Measurements from ENCODE around the gene ERVH48-1. TPM values are rescaled to one million over a fixed set of nuclear protein-coding genes. Genes with fewer than 3 reads are reported as not detected.

Gene ERVH48-1
- 14.7 to 26.6 TPM (median 26.1 TPM) in 3 replicates for total RNA-seq (2021)
- percentile 85 among the genes with signal in this experiment for Bru-seq, nascent RNA
- long read RNA-seq, experiment 1, transcript ERVH48-1-202 (1 exons, 2,094 nt): minor isoform, 7 of 63 reads
- long read RNA-seq, experiment 1, transcript ERVH48-1-201 (2 exons, 2,790 nt): major isoform, 55 of 63 reads
- long read RNA-seq, experiment 1, partial matches to known transcripts: 0 of 63 reads
- long read RNA-seq, experiment 1, other reads (novel, unspliced or antisense): 1 of 63 reads
- long read RNA-seq, experiment 2, transcript ERVH48-1-201 (2 exons, 2,790 nt): major isoform, 16 of 30 reads
- long read RNA-seq, experiment 2, transcript ERVH48-1-202 (1 exons, 2,094 nt): minor isoform, 7 of 30 reads
- long read RNA-seq, experiment 2, partial matches to known transcripts: 0 of 30 reads
- long read RNA-seq, experiment 2, other reads (novel, unspliced or antisense): 7 of 30 reads
- long read RNA-seq, experiment 3, transcript ERVH48-1-201 (2 exons, 2,790 nt): major isoform, 5 of 7 reads
- long read RNA-seq, experiment 3, partial matches to known transcripts: 0 of 7 reads
- long read RNA-seq, experiment 3, other reads (novel, unspliced or antisense): 2 of 7 reads

DNA sequence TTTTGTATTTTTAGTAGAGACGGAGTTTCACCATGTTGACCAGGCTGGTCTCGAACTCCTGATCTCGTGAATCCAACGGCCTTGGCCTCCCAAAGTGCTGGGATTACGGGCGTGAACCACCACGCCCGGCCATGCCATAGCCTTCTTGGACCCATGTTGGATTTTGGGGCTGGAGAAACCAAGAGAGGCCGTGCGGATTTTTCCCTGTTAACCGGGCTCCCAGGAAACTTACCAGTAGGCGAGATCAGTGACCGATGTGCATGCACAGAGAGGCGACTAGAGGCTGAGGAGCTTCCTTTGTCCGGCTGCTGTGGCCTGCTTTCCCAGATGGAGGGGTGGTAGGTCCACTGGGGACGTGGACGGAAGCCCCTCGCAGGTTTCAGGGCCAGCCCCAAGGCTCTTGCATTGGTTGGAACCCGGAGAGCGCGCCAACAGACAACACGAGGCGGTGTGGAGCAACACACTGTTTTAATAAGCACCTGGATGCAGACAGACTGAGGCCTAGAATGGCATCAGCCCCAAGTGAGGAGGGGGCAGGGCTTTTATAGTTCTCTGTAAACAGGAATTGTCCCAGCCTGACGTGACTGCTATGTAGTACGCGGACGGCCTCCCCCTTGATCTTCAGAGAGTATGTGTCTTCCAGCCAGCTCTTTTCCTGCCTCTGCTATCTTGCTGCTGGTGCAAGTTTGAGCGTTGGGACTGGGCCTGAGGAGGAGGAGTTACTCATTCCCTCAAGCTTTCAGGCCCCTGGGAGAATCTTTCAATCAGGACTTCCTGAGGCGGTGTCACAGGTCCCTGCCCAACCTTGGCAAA, at the start of gene ERVH48-1:
ERVH48-1 (minus strand) TSS at position 517 of the 813 bp plus-strand sequence. CDS start 6,624 bp downstream, outside the sequence.
- Mint-ChIP-seq H3K36me3 (peaks cover 4% of the 10 kb centered on the region), H3K4me3 (peak within 1 kb of the TSS; percentile 66), H3K4me1 (peaks cover 50% of the 10 kb centered on the region), H3K27me3 (ENCODE audit: low read depth) (no peaks in the 10 kb centered on the region), H3K9me3 (no peaks in the 10 kb centered on the region), H3K27ac (peak within 1 kb of the TSS; percentile 99)
- ATAC-seq (peak; percentile 4), DNase-seq (ENCODE audit: low spot score) (peak; percentile 32)
- TF ChIP-seq NFATC4 (CRISPR knock-in tag; IDR thresholded peaks at IDR 0.05): no peak
- TF ChIP-seq ZNF232 (CRISPR knock-in tag; IDR thresholded peaks at IDR 0.05): no peak
- TF ChIP-seq, protein P1, sequence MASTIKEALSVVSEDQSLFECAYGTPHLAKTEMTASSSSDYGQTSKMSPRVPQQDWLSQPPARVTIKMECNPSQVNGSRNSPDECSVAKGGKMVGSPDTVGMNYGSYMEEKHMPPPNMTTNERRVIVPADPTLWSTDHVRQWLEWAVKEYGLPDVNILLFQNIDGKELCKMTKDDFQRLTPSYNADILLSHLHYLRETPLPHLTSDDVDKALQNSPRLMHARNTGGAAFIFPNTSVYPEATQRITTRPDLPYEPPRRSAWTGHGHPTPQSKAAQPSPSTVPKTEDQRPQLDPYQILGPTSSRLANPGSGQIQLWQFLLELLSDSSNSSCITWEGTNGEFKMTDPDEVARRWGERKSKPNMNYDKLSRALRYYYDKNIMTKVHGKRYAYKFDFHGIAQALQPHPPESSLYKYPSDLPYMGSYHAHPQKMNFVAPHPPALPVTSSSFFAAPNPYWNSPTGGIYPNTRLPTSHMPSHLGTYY (CRISPR knock-in tag; IDR thresholded peaks at IDR 0.05): no peak
- TF ChIP-seq RORB (CRISPR knock-in tag; IDR thresholded peaks at IDR 0.05): no peak
- TF ChIP-seq PRRX2 (CRISPR knock-in tag; IDR thresholded peaks at IDR 0.05): no peak
- no peak for TF ChIP-seq ARID4B (CRISPR knock-in tag; IDR thresholded peaks at IDR 0.05; ENCODE audit: borderline replicate concordance)
- TF ChIP-seq CREB1 (CRISPR knock-in tag; IDR thresholded peaks at IDR 0.05): no peak
- no peak for TF ChIP-seq ZNF396 (CRISPR knock-in tag; IDR thresholded peaks at IDR 0.05; ENCODE audit: borderline replicate concordance)
- no peak for TF ChIP-seq FOXK1 (CRISPR knock-in tag; IDR thresholded peaks at IDR 0.05)
- no peak for TF ChIP-seq ZNF671 (CRISPR knock-in tag; IDR thresholded peaks at IDR 0.05)
- TF ChIP-seq SMAD4 (CRISPR knock-in tag; IDR thresholded peaks at IDR 0.05): no peak
- TF ChIP-seq FOXP1 (CRISPR knock-in tag; IDR thresholded peaks at IDR 0.05; ENCODE audit: borderline replicate concordance): no peak
- TF ChIP-seq ZNF423 (CRISPR knock-in tag; IDR thresholded peaks at IDR 0.05): no peak
- TF ChIP-seq CBFB (CRISPR knock-in tag; IDR thresholded peaks at IDR 0.05; ENCODE audit: low read depth): no peak
- TF ChIP-seq ZNF121 (CRISPR knock-in tag; IDR thresholded peaks at IDR 0.05): no peak
- no peak for TF ChIP-seq ZNF219 (CRISPR knock-in tag; IDR thresholded peaks at IDR 0.05; ENCODE audit: borderline replicate concordance)
- no peak for TF ChIP-seq ETV6 (CRISPR knock-in tag; IDR thresholded peaks at IDR 0.05)
- TF ChIP-seq MXD4 (CRISPR knock-in tag; IDR thresholded peaks at IDR 0.05; ENCODE audit: borderline replicate concordance): no peak
- TF ChIP-seq GABPB1 (CRISPR knock-in tag; IDR thresholded peaks at IDR 0.05): no peak
- no peak for TF ChIP-seq ZNF532 (CRISPR knock-in tag; IDR thresholded peaks at IDR 0.05; ENCODE audit: borderline replicate concordance)
- ChIA-PET CTCF (interaction anchor here (1.0 kb wide), 2 partner anchors 46 to 49 kb away, joined by 3 to 5 read pairs; partner anchors contain the start of gene PKNOX1), POLR2A (no interaction called here)

Data from WTC11 (cell line).